Activated CD8-positive, alpha-beta memory T cell treated with anti-CD3 and anti-CD28 coated beads, Interleukin-2, amount 50 U/mL, for 24 hours (primary cell): Measurements from ENCODE around the gene BACH2.
"Not testable (repeated sequence)": the region's sequence is repeated elsewhere in the genome, so short reads cannot be mapped to it uniquely, and the experiment has no call there.

ENCODE experiments used
- DNase-seq: peaks from one replicate; pipeline ENCODE4 v3.0.0-alpha.2; 2020; ENCODE audit errors: extremely low read depth

The BACH2 gene

DNA sequence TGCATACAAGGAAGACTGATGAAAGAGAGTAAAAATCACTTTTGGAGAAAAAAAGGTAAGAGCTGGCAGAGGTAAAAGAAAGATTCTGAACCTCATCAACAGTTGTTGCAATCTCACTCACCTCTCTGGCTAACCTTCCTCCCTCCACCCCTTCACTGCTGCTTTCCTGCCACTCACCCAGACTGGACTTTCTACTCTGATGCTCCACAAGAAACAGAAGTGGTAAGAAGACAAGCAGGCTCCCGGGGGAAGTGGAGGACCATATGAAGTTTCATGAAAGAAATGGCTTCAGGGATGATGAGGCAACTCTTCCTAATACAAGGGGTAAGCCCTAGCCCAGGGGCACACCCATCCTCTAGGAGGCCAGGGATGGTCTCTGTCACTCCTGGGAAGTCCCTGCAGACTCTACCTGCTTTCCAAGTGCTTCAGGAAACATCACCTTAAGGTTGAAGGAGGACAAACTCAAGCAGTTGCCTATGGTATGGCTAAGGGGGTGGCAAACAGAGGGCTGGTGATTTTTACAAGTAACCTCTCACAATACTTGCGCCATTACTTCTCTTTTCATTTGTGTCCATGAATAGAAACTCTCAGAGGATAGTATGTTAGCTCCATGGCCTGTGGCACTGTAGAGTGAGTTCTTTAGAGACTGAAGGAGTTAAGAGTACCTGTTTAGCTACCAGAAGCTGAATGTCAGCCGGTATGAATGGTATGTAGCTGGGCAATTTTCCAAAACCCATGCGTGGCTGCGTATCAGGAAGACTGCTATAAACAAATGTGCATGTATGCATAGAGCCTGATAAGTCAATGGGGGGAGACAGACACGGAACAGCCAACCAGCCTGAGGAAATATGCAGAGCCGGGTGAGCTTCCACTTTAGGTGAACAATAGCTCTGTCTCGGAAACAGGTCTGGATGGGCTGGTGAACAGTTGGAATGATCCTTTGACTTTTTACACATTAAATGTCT is 112.0 kb downstream of the BACH2 start:
- DNase-seq, result no peak

DNA sequence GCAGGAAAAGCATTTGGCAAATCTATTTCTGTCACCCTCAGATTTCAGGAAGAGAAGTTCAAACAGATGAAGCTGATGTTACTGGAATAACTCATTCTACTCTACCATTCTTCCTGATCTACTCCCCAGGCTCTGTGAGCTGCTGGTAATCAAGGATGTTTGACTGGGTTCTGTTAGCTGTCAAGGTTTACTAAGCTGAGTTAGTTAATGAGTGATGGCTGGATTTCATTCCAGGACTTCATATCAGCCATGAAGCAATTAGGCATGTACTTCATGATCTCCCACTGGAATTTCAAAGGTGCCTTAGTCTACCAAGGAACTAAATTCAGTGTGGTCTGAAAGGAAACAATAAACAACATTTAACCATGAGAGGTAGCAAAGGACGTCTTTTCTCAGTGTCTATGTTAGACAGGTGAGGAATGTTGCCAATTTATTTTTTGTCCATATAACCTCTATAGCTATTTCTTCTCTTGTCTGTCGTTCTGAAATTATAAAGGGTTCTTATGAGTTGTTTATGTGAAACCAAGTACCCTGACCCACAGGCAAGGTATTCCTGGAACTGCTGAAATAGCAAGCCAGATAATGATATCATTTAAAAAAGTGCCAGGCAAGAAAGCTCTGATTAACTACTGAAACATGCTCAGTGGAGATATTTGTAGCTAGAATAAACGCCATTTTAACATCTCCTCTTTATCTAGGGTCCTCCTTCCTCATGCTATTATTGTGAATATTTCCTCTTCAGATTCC is 112.9 kb downstream of the BACH2 start:
- no peak for DNase-seq

DNA sequence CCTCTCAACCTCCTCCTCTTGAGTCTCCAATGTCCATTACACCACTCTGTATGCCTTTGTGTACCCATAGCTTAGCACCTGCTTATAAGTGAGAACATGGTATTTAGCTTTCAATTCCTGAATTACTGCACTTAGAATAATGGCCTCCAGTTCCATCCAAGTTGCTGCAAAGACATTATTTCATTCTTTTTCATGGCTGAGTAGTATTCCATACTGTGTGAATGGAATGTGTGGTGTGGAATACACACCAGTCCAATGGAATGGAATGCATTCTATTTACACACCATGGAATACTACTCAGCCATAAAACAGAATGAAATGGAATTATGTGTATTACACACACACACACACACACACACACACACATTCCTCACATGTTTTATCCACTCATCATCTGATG is 116.1 kb downstream of the BACH2 start:
- no peak for DNase-seq

DNA sequence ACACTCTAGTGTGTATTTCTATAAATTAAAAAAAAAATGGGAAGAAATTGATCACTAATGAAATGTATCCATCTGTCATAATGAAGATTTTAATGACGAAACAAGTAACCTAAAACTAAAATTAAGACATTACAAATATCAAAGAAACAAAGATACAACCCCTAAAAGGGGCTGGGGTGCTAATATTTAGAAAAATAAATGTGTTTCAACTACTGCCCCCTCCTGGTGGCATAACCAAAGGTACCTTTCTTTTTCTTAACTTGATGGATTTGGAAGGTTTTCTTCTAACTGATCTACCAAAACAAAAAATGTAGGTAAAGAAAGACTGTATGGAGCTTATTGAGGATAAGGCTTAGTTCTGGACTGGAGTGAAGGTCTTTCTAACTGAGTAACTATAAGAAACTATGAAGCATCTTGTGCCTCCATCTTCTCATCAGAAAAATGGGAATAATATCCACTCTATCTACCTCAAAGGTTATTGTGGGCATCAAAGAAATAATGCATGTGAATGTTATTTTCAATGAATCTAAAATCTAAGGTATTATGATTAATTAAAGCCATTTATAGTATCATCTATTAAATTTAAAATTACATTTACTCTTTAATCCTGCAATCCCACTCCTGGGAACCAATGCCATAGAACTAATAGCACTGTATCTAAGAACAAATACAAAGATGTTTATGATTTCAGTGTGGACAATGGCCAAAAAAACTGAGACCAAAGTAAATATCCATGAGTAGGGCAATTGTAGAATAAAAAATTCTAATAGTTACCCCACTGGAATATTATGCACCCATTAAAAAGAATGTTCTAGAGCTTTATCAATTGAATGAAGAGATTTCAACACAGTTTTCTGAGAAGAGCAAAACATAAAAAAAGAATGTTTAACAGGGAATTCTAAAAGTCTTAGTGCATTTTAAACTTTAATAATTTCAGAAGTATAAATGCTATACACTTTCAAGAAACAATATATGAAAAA is 117.2 kb downstream of the BACH2 start:
- DNase-seq, result no peak

DNA sequence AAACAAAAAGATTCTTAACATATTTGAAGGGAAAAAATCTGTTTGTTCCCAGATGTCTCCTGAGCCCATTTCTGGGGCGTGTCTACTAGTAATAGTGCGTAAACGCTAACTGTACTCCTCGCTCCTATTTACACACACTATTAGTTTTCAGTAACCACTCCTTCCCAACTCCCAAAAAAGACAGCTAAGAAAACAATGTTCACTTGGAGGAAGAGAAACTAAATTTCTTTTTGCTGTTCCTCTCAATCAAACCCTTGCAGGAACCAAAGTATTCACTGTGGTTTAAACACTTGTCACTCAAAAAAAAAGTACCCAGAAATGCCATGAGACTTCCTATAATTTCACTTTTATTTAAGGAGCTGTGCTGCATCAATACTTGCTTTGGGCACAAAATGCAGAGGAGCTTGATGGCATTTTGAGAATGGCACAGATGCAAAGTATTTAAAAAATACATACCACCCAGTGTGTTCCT is 118.2 kb downstream of the BACH2 start:
- DNase-seq, result no peak

DNA sequence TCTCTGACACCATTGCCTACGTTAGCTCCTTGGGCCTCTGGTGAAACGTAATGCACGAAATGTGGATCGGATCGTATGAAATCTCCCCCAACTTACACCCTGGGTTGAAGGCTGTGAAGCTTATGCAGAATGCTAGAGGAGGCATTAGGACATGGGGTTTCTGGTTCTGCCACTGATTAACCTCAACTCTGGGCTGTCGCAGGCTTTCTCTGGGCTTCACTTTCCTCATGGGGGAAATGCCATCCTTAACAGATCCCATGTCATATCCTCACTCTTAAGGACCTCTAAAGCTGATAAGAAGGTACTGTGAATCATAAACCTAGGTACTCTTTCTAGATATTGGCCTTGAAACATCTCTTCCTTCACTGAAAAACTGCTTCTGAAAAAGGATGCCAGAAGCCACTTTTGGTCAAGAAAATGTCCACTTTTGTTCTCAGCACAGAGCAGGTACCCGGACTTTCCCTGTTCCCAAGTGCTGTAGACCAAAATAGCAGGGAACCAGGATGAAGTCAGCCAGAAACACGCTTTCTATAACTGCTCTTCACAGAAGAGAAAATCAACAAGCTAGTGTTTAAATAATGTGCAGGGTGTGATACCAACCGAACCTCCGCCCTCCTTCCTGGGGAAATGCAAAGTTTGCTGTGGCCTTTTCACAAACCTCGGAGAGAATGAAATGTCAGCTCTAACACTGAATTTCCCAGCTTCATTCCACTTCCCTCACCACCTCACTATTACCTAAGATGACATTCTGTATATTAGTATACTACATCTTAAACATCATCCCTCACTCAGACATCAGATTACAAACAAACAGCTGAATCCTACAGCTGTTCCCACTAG is 118.9 kb downstream of the BACH2 start:
- DNase-seq, result no peak

DNA sequence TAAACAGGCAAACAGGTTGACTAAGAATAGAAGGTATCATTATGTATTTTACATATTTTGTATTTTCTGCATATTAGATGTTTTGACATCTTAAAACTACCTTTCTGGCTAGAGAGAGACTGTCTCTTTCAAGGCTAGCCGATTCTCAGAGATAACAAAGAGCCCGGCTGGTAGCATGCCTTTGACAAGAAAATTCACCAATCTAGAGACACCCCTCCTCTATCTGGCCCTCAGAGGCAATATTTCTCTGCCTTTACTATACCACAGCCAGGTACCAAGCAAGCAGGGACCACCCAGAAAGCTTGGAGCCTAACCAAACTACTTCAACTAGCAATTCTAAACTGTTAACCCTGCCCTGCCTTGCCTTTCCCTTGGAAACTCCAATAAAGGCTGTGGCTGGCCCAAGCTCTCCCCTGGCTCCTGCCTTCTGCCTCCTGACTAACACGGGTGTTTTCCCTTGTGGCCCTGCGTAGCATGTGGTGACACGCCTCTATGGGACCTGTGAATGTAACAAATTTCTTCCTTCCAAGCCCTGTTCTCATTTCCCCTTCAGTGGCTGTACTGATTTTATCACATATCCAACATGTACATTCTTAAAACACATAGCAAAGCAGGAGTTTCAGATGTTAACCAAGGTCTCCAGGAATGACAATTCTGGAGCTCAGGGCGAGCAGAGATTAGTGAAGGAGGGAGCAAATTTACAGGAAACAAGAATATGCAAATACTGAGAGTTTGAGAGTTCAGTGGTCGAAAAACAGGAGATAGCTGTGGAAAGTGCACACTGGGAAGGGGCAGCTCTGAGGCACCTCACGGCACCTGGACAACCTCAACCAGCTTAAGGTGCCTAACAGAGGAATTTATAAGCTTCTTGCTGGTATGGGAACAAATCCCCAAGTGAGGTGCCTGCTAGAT is 120.8 kb downstream of the BACH2 start:
- DNase-seq, result peak; percentile 43

DNA sequence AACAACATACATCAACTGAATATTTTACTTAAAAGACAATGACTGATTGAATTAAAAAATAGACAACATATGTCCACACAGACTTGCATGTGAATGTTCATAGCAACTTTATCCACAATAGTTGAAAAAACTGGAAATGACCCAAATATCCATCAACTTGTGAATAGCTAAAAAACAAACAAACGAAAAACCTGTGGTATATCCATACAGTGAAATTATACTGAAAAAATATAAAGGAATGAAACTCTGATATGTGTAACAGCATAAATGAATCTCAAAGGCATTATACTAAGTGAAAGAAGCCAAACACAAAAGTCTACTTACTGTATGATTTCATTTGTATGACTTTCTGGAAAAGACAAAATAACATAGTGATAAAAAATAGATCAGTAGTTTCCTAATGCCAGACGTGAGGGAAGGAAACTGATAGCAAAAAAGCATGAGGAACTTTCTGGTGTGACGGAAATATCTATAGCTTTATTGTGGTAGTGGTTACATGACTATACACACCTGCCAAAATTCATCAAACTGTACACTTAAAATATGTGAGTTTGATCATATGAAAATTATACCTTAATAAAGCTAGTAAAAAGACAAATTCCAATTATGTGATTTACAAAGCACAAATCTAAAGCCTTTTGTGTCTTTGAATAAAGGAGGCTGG is 123.2 kb downstream of the BACH2 start:
- no peak for DNase-seq

DNA sequence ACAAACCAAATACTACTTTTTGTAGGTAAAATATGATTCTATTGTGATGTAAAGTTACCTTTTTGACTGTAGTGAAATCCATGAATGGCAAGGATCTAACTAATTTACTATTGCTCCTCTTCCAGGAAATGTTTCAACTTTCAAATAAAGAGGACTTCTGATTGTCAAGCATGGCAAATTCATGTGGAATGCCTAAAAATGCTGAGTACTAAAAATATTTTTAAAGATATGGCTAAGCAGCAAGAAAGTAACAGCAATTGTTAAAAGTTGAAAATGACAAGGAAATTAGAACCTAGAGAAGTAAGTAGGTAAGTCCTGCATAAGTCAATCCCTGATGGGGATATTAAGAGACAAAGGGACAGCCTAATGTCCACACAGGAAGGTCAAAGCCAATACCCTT is 126.0 kb downstream of the BACH2 start:
- DNase-seq, result no peak

DNA sequence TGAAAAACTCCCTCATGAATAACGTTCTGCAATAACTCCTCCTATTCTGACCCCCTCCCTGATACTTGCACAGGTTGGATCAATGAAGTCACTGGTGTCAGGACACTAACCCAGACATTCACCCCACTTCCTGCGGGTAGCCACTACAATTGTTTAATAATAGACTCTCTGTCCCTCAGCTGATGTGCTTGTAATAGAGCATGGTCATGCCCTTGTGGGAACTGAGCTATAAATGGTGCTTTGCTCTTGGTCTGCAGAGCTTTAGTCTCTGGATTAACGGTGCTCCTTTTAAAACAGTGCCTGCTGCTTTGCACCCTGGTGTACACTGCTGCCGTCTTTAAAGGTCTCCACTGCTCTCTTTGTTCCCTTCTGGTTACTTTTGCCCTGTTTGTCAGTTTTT is 127.3 kb downstream of the BACH2 start:
- no peak for DNase-seq

DNA sequence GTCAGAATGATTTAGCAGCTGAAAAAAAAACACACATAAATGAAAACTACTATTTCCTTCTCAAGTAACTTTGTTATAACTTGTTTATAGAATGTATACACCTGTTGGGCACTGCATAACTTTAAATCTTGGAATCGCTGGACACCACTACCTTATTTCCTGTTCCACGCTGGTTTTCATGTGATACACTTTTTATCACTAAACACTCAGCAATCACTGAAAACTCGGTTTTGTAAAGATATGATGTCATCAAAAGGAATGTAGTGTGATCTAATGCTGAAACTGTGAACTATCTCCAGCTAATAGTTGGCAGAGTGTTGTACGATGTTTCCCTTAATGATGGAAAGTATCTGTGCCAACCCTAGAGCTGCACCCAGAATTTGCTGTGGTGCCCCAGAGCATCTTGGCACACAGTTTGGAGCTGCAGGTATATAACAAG is 127.9 kb downstream of the BACH2 start:
- no peak for DNase-seq

DNA sequence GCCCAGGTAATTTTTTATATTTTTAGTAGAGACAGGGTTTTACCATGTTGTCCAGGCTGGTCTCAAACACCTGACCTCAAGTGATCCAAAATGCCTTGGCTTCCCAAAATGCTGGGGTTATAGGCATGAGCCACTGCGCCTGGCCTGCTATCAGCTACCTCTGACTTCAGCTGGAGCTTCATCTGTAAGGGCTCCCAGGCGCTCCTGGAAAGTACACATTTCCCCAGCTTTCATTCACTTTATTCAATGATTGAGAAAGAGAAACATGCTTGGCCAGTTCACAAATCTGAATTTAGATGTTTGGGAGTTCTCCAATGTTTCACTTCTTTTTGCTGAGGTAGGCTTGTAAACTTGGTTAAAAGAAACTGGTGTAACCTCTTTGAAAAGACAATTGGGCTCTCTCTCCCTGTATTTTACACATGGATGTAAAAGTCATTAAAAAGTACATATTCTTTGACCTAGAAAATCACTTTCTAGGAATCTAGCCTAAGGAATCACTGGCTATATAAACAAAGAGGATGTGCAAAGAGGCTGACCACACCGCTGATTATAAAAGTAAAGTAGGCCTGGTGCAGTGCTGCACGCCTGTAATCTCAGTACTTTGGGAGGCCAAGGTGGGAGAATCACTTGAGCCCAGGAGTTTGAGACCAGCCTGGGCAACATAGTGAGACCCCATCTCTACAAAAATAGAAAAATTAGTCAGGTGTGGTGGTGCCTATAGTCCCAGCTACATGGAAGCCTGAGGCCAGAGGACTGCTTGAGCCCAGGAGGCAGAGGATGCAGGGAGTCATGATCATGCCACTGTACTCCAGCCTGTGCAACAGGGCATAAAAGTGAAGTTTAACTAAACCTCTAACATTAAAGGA is 128.9 kb downstream of the BACH2 start:
- DNase-seq, result no peak

DNA sequence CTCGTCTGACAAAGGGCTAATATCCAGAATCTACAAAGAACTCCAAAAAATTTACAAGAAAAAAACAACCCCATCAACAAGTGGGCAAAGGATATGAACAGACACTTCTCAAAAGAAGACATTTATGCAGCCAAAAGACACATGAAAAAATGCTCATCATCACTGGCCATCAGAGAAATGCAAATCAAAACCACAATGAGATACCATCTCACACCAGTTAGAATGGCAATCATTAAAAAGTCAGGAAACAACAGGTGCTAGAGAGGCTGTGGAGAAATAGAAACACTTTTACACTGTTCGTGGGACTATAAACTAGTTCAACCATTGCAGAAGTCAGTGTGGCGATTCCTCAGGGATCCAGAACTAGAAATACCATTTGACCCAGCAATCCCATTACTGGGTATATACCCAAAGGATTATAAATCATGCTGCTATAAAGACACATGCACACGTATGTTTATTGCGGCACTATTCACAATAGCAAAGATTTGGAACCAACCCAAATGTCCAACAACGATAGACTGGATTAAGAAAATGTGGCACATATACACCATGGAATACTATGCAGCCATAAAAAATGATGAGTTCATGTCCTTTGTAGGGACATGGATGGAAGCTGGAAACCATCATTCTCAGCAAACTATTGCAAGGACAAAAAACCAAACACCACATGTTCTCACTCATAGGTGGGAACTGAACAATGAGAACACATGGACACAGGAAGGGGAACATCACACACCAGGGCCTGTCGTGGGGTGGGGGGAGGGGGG is 130.3 kb downstream of the BACH2 start:
- not testable (repeated sequence) for DNase-seq

DNA sequence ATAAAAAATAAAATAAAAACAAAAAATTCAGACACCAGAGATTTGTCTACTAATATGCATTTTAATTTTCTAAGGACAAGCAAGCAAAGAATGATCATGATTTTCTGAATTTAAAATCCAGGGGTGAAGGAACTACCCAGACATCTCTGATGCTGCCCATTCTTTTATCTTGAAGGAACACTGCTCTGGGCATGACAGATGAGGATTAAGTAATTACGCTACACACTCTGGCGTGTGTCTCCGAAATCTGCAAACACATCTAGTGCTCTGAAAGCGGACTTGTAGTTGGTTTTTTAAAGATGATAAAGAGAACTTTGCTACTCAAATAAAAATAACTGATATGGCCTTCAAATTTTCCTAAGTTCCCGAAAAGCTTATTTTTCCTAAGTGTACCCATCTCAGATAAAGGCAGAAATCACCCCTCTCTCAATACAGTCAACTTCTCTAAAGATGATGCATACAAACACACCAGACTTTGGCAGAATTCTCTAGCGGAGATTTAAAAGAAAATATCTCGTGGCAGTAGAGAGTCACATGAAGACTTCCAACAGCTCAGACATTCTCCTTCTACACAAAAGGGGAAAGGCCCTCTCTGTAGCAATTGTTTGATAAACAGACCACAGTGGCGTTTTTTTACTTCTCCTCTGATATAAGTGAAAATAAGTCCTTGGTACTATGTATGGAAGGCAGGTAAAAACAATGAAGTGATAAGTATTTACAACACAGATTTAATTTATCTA is 133.8 kb downstream of the BACH2 start:
- no peak for DNase-seq

DNA sequence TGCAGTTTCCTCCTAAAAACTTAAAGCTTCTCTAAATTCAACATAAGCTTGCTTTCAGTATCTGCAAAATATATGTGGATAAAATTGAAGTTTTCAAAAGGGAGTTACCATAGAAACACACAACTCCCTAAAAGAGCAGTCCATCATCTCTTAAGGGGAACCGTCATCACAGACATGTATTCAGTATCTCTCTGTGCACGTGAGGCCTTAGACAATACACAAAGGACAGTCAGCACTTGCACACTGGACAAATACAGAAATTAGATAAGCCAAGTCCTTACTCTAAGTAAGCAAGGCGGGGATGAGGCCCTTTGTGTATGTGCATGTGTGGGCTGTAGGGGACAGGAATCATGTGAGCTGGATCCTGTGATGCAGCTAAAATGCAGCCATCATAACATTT is 136.6 kb downstream of the BACH2 start:
- no peak for DNase-seq

DNA sequence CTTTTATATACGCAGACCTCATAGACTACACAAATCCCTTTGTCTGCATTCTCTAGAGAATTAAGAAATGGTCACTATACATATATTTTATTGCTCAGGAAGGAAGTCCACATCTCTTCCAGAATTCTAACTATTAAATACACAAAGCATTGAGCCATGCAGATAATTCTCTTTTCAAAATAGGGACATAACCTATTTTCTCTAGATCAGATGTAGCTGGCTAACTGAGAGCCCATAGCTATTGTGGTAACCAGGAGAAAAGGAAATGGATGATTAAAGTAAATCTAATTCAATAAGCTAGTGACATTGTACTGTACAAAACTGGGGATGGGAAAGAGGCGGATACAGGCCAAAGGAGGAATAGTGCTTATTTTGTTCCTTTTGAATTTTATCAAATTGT is 137.2 kb downstream of the BACH2 start:
- no peak for DNase-seq

DNA sequence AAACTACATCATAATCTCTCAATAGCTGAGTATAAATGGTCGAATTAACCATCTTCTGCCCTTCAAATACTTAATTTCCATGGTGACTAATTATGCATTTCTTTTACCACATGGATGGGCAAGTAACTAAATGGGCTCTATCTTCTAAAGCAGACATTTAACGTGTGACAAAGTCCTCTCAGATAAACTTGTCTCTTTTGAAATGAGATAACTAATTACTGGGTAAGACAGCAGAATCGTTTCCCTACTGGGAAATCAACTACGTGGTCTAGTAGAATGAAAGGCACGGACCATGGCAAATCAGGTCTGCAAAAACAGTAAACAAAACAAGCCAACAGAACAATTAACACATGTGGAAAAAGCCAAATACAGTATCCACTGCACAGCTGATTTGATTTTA is 137.7 kb downstream of the BACH2 start:
- DNase-seq, result no peak
